Liver (tissue), 9 donors: ENCODE measurements around the gene PTPRN2. TPM values are rescaled to one million over a fixed set of nuclear protein-coding genes. Genes with fewer than 3 reads are reported as not detected.

Experiments
- DNase-seq: peaks from one replicate; pipeline ENCODE4 v3.0.0-alpha.2; 2017; ENCODE audit warnings: low spot score
- H3K27ac ChIP-seq, 2 donors: one replicate each; pipeline ENCODE4 v1.7.0; 2013; ENCODE audit warnings: inconsistent platforms in 2 of 2, low read length in 2 of 2, control low read depth in 1 of 2, low read depth in 1 of 2, mild to moderate bottlenecking in 1 of 2
- H3K27me3 ChIP-seq, 4 donors: one replicate each; pipeline versions ENCODE4 v1.6.1 to v1.7.0; 2013; ENCODE audit warnings: low read length in 3 of 4, inconsistent platforms in 1 of 4, mild to moderate bottlenecking in 1 of 4, moderate library complexity in 1 of 4; ENCODE audit not compliant: control insufficient read depth in 4 of 4, insufficient read depth in 4 of 4
- H3K36me3 ChIP-seq, 4 donors: one replicate each; pipeline versions ENCODE4 v1.6.1 to v1.7.0; 2013; ENCODE audit warnings: low read length in 3 of 4, mild to moderate bottlenecking in 3 of 4, low read depth in 1 of 4, moderate library complexity in 1 of 4; ENCODE audit not compliant: control insufficient read depth in 4 of 4, insufficient read depth in 3 of 4
- H3K4me1 ChIP-seq, 4 donors: one replicate each; pipeline versions ENCODE4 v1.6.1 to v1.7.0; 2013; ENCODE audit warnings: low read length in 3 of 4, mild to moderate bottlenecking in 3 of 4, moderate library complexity in 1 of 4; ENCODE audit not compliant: control insufficient read depth in 4 of 4, insufficient read depth in 4 of 4
- H3K4me3 ChIP-seq, 3 donors: one replicate each; pipeline versions ENCODE4 v1.6.1 to v1.7.0; 2013; ENCODE audit warnings: low read length in 3 of 3, control low read depth in 1 of 3, low read depth in 1 of 3, mild to moderate bottlenecking in 1 of 3
- H3K9ac ChIP-seq, 2 donors: one replicate each; pipeline ENCODE4 v1.7.0; 2013; ENCODE audit warnings: low read length in 2 of 2, mild to moderate bottlenecking in 2 of 2, moderate library complexity in 2 of 2, control low read depth in 1 of 2, low read depth in 1 of 2
- H3K9me3 ChIP-seq, 4 donors: one replicate each; pipeline versions ENCODE4 v1.6.1 to v1.7.0; 2013; ENCODE audit warnings: low read length in 3 of 4; ENCODE audit not compliant: control insufficient read depth in 4 of 4
- CTCF ChIP-seq: fragments of 150-350 bp; IDR thresholded peaks from 2 replicates; pipeline ENCODE4 v1.5.1; 2017; ENCODE audit warnings: improper control_type of control experiment, low read depth, low read length; ENCODE audit not compliant: missing input control
- EGR1 ChIP-seq, 2 donors: IDR thresholded peaks; 2 replicates each; pipeline ENCODE4 v1.6.1; 2016 to 2018; ENCODE audit warnings: antibody characterized with exemption in 2 of 2, low read depth in 2 of 2
- FOXA1 ChIP-seq: IDR thresholded peaks from 2 replicates; pipeline ENCODE4 v1.6.1; 2016; ENCODE audit warnings: antibody characterized with exemption
- FOXA2 ChIP-seq: IDR thresholded peaks from 2 replicates; pipeline ENCODE4 v1.6.1; 2016; ENCODE audit warnings: antibody characterized with exemption
- GABPA ChIP-seq, 2 donors: IDR thresholded peaks in 1 of 2; conservative IDR thresholded peaks in 1 of 2; 2 replicates each; pipeline ENCODE4 v1.6.1; 2016; ENCODE audit warnings: antibody characterized with exemption in 2 of 2, mild to moderate bottlenecking in 1 of 2, moderate library complexity in 1 of 2
- HNF4A ChIP-seq, 2 donors: conservative IDR thresholded peaks; 2 replicates each; pipeline ENCODE4 v1.6.1; 2016; ENCODE audit warnings: antibody characterized with exemption in 2 of 2, mild to moderate bottlenecking in 2 of 2
- HNF4G ChIP-seq: IDR thresholded peaks from 2 replicates; pipeline ENCODE4 v1.6.1; 2016; ENCODE audit warnings: antibody characterized with exemption
- JUND ChIP-seq, 2 donors: IDR thresholded peaks; 2 replicates each; pipeline ENCODE4 v1.6.1; 2016; ENCODE audit warnings: antibody characterized with exemption in 2 of 2
- MAX ChIP-seq: IDR thresholded peaks from 2 replicates; pipeline ENCODE4 v1.6.1; 2016; ENCODE audit warnings: antibody characterized with exemption
- NR2F2 ChIP-seq: IDR thresholded peaks from 2 replicates; pipeline ENCODE4 v1.6.1; 2016; ENCODE audit warnings: antibody characterized with exemption
- RAD21 ChIP-seq, 2 donors: IDR thresholded peaks; 2 replicates each; pipeline ENCODE4 v1.6.1; 2016; ENCODE audit warnings: antibody characterized with exemption in 2 of 2, mild to moderate bottlenecking in 2 of 2
- REST ChIP-seq: IDR thresholded peaks from 2 replicates; pipeline ENCODE4 v1.6.1; 2016; ENCODE audit warnings: antibody characterized with exemption, mild to moderate bottlenecking
- RXRA ChIP-seq, 2 donors: IDR thresholded peaks; 2 replicates each; pipeline ENCODE4 v1.6.1; 2017 to 2018; ENCODE audit warnings: antibody characterized with exemption in 2 of 2, mild to moderate bottlenecking in 1 of 2
- SP1 ChIP-seq: IDR thresholded peaks from 2 replicates; pipeline ENCODE4 v1.6.1; 2018; ENCODE audit warnings: antibody characterized with exemption, mild to moderate bottlenecking
- TAF1 ChIP-seq: conservative IDR thresholded peaks from 2 replicates; pipeline ENCODE4 v1.6.1; 2016; ENCODE audit warnings: antibody characterized with exemption, mild to moderate bottlenecking
- YY1 ChIP-seq: IDR thresholded peaks from 2 replicates; pipeline ENCODE4 v1.6.1; 2016; ENCODE audit warnings: antibody characterized with exemption, mild to moderate bottlenecking
- ZBTB33 ChIP-seq: IDR thresholded peaks from 2 replicates; pipeline ENCODE4 v1.6.1; 2016; ENCODE audit warnings: antibody characterized with exemption
- WGBS: extraction: QIAGEN DNeasy Blood & Tissue Kit; methylation state at CpG from one replicate; pipeline ENCODE4 v1.1.7; 2013; 5-methylcytosine and 5-hydroxymethylcytosine counted together
- polyA plus RNA-seq, 2 donors: library from polyadenylated mRNA; stranded (reverse) in 1 of 2; unstranded in 1 of 2; fragments of 200-250 nt in 1 of 2; fragments of >200 nt in 1 of 2; fragmentation: Nextera tagmentation in 1 of 2; extraction: Ambion mirVana in 1 of 2; gene quantifications; one replicate each; pipeline versions ENCODE4 v1.2.1 to v1.2.3, GENCODE V29; 2013 to 2015
- total RNA-seq, 2 donors: library from RNA; depleted of rRNA; stranded (reverse); fragments of >200 nt; gene quantifications; one replicate each; pipeline ENCODE4 v1.2.3, GENCODE V29; 2014
- TF ChIP-seq, protein P1 (sequence below): IDR thresholded peaks from 2 replicates; pipeline ENCODE4 v1.6.1; 2016; ENCODE audit warnings: antibody characterized with exemption
- donor health status: healthy.
- donor health status: healthy.
- donor health status: healthy.
- donor health status: healthy.
- donor health status: healthy.

Gene PTPRN2
- total and polyA plus RNA-seq, 4 donors: 0.75 to 1.9 (median 1.1) TPM

GRCh38 chr7:157946398-157947060, 641.1 kb downstream of the PTPRN2 start:
- no peaks in the 10 kb centered on the region for H3K36me3 ChIP-seq
- WGBS: 88% methylated on average over 9 of the region's 9 CpGs
- no peak for DNase-seq
- H3K9me3 ChIP-seq: peaks cover 0 to 12% (median 3%) of the 10 kb centered on the region in 4 donors
- no peak for TF ChIP-seq CTCF
- no peak for TF ChIP-seq JUND (IDR thresholded peaks at IDR 0.05)
- no peak for TF ChIP-seq HNF4A (conservative IDR thresholded peaks at IDR 0.05)
- no peak for TF ChIP-seq FOXA2
- no peak for TF ChIP-seq REST
- TF ChIP-seq GABPA (IDR thresholded peaks at IDR 0.05 in 1 of 2, conservative IDR thresholded peaks at IDR 0.05 in 1 of 2): no peak
- TF ChIP-seq SP1: no peak
- TF ChIP-seq RXRA (IDR thresholded peaks at IDR 0.05): no peak
- TF ChIP-seq, protein P1, sequence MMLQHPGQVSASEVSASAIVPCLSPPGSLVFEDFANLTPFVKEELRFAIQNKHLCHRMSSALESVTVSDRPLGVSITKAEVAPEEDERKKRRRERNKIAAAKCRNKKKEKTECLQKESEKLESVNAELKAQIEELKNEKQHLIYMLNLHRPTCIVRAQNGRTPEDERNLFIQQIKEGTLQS: no peak
- TF ChIP-seq TAF1: no peak
- no peak for TF ChIP-seq MAX
- no peak for TF ChIP-seq YY1
- no peaks in the 10 kb centered on the region for H3K27me3 ChIP-seq
- H3K9ac ChIP-seq: no peak overlapping the region
- no peak overlapping the region for H3K27ac ChIP-seq
- H3K4me1 ChIP-seq: no peaks in the 10 kb centered on the region
- no peak overlapping the region for H3K4me3 ChIP-seq

DNA sequence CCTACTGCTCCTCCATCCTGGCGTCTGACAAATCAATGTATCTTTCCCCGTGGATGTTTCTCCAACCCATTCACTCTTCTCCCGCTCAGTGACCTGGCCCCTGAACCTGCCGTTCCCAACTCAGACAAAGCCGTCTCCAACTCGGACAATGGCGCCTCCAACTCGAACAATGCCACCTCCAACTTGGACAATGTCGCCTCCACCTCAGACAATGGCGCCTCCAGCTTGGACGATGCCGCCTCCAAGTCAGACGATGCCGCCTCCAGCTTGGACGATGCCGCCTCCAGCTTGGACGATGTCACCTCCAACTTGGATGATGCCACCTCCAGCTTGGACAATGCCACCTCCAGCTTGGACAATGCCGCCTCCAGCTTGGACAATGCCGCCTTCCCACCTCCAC, 642.2 kb downstream of the PTPRN2 start:
- H3K4me3 ChIP-seq: no peak overlapping the region
- no peak overlapping the region for H3K9ac ChIP-seq
- 94% methylated on average over 19 of the region's 19 CpGs for WGBS
- H3K9me3 ChIP-seq: peaks cover 0 to 12% (median 3%) of the 10 kb centered on the region in 4 donors
- H3K36me3 ChIP-seq: no peaks in the 10 kb centered on the region
- no peak overlapping the region for H3K27ac ChIP-seq
- no peaks in the 10 kb centered on the region for H3K4me1 ChIP-seq
- DNase-seq: no peak
- no peaks in the 10 kb centered on the region for H3K27me3 ChIP-seq
- TF ChIP-seq MAX: no peak
- no peak for TF ChIP-seq HNF4G
- TF ChIP-seq, protein P1: no peak
- no peak for TF ChIP-seq GABPA (IDR thresholded peaks at IDR 0.05 in 1 of 2, conservative IDR thresholded peaks at IDR 0.05 in 1 of 2)
- TF ChIP-seq EGR1 (IDR thresholded peaks at IDR 0.05; ENCODE audit: low read depth in 2 of 2): no peak
- no peak for TF ChIP-seq FOXA2
- TF ChIP-seq JUND (IDR thresholded peaks at IDR 0.05): no peak
- no peak for TF ChIP-seq NR2F2
- no peak for TF ChIP-seq HNF4A (conservative IDR thresholded peaks at IDR 0.05)
- no peak for TF ChIP-seq TAF1
- no peak for TF ChIP-seq RXRA (IDR thresholded peaks at IDR 0.05)
- TF ChIP-seq REST: no peak
- TF ChIP-seq ZBTB33: no peak
- TF ChIP-seq RAD21 (IDR thresholded peaks at IDR 0.05): no peak
- no peak for TF ChIP-seq FOXA1
